ENCODE results near the gene ITPR3. TPM values are rescaled to one million over a fixed set of nuclear protein-coding genes. Genes with fewer than 3 reads are reported as not detected.

ITPR3 gene
- total and polyA plus RNA-seq, 2 donors: 8.2 to 11.0 TPM

DNA sequence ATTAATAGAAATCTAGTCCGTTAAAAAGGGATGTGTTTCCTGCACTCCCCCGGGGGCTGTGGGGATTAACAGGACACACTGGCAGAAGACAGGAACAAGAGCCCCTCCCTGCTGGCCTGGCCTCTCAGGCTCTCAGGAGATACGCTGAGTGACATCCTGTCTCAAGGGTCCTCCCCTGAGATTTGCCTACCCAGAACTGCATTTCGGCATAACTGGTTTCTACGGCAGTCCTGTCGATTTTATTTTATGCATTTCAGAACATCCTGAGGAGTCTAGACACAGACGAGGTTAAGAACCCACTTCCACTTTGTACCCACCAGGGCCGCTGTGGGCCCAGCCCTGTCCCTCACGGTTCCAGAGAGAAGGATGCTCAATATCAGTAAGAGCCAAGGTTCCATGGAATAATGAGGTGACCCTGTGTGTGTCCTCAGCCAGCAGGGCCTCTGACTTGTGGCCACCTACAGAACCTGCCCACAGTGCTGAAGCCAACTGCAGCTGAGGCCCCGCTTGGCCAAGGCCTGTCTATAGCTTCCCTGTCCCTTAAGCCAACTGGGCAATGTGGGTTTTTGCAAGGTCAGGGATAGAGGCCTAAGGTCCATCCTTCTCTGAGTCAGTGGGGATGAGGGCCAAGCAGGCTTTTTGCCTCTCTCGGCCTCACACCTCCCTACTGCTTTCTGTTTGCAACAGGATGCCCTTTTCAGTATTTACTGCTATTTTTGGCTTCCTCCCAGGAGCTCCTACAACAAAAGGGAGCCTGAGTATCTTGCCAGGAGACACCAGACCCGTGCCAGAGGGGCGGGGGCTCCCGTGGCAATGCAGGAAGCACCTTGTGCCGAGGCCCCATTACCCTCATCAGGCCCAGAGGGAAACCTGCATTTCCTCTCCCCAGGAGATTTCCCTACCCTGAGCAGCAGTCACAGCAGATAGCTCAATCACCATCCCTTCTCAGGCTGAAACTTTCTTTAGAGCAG, 75.7 kb downstream of the ITPR3 start:
- Histone ChIP-seq H3K36me3 (ENCODE audit: insufficient read depth) (peaks cover 2% of the 10 kb centered on the region), H3K4me1 (ENCODE audit: insufficient read depth) (no peaks in the 10 kb centered on the region)

DNA sequence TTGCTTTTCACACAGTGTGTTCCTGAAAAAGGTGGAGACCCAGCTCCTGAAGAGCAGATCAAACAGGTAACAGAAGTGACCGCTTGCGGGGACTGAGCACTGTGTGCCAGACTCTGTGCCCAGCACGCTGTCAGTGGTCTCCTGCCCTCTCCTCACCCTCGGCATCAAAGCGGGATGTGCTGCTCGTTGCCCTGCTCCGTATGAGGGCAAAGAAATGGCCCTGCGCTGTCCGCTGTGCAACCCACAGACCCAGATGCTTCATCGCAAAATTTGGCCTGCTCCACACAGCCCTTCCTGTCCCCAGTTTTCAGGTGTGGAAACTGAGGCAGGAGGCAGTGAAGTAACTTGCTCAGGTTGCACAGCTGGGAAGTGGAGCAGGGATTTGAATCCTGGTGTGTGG, 76.7 kb downstream of the ITPR3 start:
- Histone ChIP-seq H3K4me1 (ENCODE audit: insufficient read depth) (no peaks in the 10 kb centered on the region), H3K36me3 (ENCODE audit: insufficient read depth) (peaks cover 2% of the 10 kb centered on the region)
- WGBS: 97% methylated on average over 10 of the region's 10 CpGs

More for the DNA sequence above, 75.7 kb downstream of the ITPR3 start:
- DNase-seq (ENCODE audit: extremely low spot score): no peak
- WGBS: 56% methylated on average over 15 of the region's 15 CpGs
- no peak overlapping the region for H3K4me3 ChIP-seq (ENCODE audit: low read depth, low read length)
- H3K27ac ChIP-seq (ENCODE audit: low read depth): no peak overlapping the region

GRCh38 chr6:33698494-33698893, 77.4 kb downstream of the ITPR3 start:
- Histone ChIP-seq H3K4me3 (ENCODE audit: low read depth, low read length) (no peak overlapping the region), H3K27ac (ENCODE audit: low read depth) (no peak overlapping the region), H3K4me1 (ENCODE audit: insufficient read depth) (no peaks in the 10 kb centered on the region), H3K36me3 (ENCODE audit: insufficient read depth) (peaks cover 2% of the 10 kb centered on the region)
- no peak for DNase-seq (ENCODE audit: extremely low spot score)
- WGBS: 90% methylated on average over 10 of the region's 10 CpGs

More for the DNA sequence above, 76.7 kb downstream of the ITPR3 start:
- Histone ChIP-seq H3K27ac (ENCODE audit: low read depth) (no peak overlapping the region), H3K4me3 (ENCODE audit: low read depth, low read length) (no peak overlapping the region)
- no peak for DNase-seq (ENCODE audit: extremely low spot score)

DNA sequence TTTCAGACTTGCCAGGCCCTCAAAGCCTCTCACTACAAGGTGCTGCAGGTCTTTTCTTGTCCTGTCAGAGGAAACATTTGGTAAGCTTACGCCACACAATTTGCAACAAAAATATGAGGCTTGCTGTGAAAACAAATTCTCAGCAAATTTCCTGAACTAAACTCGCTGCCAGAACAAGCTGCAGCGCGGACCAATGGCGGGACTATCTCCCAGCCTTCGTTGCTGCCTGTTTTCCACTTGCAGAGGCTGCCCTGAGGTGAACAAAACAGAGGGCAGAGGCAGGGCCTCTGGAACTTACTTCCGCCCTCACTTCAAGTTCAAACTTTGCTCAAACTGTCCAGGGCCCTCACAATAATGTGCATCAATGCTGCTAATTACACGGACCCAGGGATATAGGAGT, 78.0 kb downstream of the ITPR3 start:
- H3K4me3 ChIP-seq (ENCODE audit: low read depth, low read length): no peak overlapping the region
- peaks cover 2% of the 10 kb centered on the region for H3K36me3 ChIP-seq (ENCODE audit: insufficient read depth)
- no peak overlapping the region for H3K27ac ChIP-seq (ENCODE audit: low read depth)
- DNase-seq (ENCODE audit: extremely low spot score): no peak
- whole genome bisulfite sequencing: 75% methylated on average over 8 of the region's 8 CpGs
- H3K4me1 ChIP-seq (ENCODE audit: insufficient read depth): no peaks in the 10 kb centered on the region

GRCh38 chr6:33699739-33700138, 78.6 kb downstream of the ITPR3 start:
- H3K27ac ChIP-seq (ENCODE audit: low read depth): no peak overlapping the region
- 72% methylated on average over 5 of the region's 5 CpGs for WGBS

GRCh38 chr6:33700391-33701050, 79.4 kb downstream of the ITPR3 start:
- no peaks in the 10 kb centered on the region for H3K4me1 ChIP-seq (ENCODE audit: insufficient read depth)
- no peak overlapping the region for H3K4me3 ChIP-seq (ENCODE audit: low read depth, low read length)
- 49% methylated on average over 10 of the region's 10 CpGs for WGBS
- no peak overlapping the region for H3K27ac ChIP-seq (ENCODE audit: low read depth)
- DNase-seq (ENCODE audit: extremely low spot score): no peak
- H3K36me3 ChIP-seq (ENCODE audit: insufficient read depth): peaks cover 2% of the 10 kb centered on the region

More at GRCh38 chr6:33699739-33700138, 78.6 kb downstream of the ITPR3 start:
- DNase-seq (ENCODE audit: extremely low spot score): no peak
- Histone ChIP-seq H3K4me1 (ENCODE audit: insufficient read depth) (no peaks in the 10 kb centered on the region), H3K36me3 (ENCODE audit: insufficient read depth) (peaks cover 2% of the 10 kb centered on the region), H3K4me3 (ENCODE audit: low read depth, low read length) (no peak overlapping the region)

- H3K4me1 ChIP-seq (ENCODE audit: insufficient read depth): no peaks in the 10 kb centered on the region
- WGBS: 79% methylated on average over 1 of the region's 1 CpG
- H3K36me3 ChIP-seq (ENCODE audit: insufficient read depth): no peaks in the 10 kb centered on the region
- H3K4me3 ChIP-seq (ENCODE audit: low read depth, low read length): no peak overlapping the region
- no peak overlapping the region for H3K27ac ChIP-seq (ENCODE audit: low read depth)
- DNase-seq (ENCODE audit: extremely low spot score): no peak
Observed at GRCh38 chr6:33702345-33702977, 81.3 kb downstream of the ITPR3 start.

GRCh38 chr6:33704215-33705066, 83.3 kb downstream of the ITPR3 start:
- no peak overlapping the region for H3K27ac ChIP-seq (ENCODE audit: low read depth)
- H3K4me1 ChIP-seq (ENCODE audit: insufficient read depth): no peaks in the 10 kb centered on the region
- H3K4me3 ChIP-seq (ENCODE audit: low read depth, low read length): no peak overlapping the region
- H3K36me3 ChIP-seq (ENCODE audit: insufficient read depth): no peaks in the 10 kb centered on the region
- WGBS: 91% methylated on average over 11 of the region's 11 CpGs
- no peak for DNase-seq (ENCODE audit: extremely low spot score)

DNA sequence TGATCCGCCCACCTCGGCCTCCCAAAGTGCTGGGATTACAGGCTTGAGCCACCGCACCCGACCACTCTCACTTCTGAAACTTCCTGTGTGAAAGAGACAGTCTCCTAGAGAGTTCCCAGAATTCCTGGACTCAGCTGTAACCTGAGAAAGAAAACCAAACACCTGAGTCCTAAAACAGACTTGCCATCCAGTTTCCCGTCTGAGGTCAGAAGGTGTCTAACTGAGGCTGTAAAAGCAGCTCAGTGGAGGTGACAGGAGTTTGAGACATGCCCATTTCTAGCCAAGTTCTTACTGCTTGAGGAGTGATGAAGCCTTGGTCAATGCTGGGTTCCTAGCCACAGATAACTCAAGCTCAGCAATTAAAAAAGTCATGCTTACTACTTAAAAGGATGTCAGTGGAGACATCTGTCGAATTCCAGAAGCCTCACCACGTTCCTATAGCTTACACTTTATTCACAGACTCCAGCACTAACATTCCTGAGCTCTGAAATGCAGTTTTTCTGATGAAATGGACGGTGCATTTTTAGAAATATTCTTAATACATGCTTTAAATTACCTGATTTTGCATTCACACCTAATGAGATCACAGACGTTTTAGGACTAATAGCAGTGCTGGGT, 84.3 kb downstream of the ITPR3 start:
- no peaks in the 10 kb centered on the region for H3K36me3 ChIP-seq (ENCODE audit: insufficient read depth)
- 79% methylated on average over 9 of the region's 9 CpGs for WGBS
- DNase-seq (ENCODE audit: extremely low spot score): no peak
- no peak overlapping the region for H3K4me3 ChIP-seq (ENCODE audit: low read depth, low read length)
- no peak overlapping the region for H3K27ac ChIP-seq (ENCODE audit: low read depth)
- H3K4me1 ChIP-seq (ENCODE audit: insufficient read depth): no peaks in the 10 kb centered on the region

DNA sequence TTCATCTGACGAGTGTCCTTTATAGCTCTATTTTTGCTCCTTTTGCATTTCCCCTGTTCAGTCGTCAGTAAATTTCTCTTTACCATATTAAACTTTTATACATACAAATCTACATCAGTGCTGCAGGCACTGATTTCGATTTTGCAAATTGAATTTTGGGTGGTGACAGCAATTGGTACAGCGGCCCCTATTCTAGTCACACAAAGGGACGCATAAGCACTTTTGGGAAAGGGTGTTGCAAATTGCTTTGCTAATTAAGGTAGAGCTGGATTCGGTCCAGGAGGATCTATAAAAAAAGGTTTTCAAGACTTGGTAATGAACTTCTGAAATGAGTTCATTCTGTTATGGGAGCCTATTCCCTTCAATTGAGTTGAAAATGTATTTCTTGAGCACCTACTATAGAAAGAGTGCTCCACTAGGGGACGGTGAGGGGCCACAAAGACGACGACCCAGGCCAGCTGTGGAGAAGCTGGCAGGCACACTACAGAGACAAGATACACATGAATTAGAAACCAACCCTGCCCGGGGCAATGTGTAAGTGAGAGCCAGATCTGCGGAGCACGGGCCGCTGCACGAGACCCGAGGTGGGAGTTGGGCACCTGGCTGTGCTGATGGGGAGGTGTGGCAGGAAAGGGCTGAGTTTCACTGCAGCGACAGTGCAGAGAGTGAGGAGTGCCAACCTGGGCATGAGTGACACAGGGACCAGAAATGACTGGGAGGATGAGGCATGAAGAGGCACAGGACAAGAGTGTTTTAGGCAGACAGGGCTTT, 85.0 kb downstream of the ITPR3 start:
- Histone ChIP-seq H3K27ac (ENCODE audit: low read depth) (no peak overlapping the region), H3K4me1 (ENCODE audit: insufficient read depth) (peaks cover 2% of the 10 kb centered on the region), H3K36me3 (ENCODE audit: insufficient read depth) (no peaks in the 10 kb centered on the region), H3K4me3 (ENCODE audit: low read depth, low read length) (no peak overlapping the region)
- WGBS: 87% methylated on average over 16 of the region's 16 CpGs
- no peak for DNase-seq (ENCODE audit: extremely low spot score)

- Histone ChIP-seq H3K4me1 (ENCODE audit: insufficient read depth) (peaks cover 2% of the 10 kb centered on the region), H3K4me3 (ENCODE audit: low read depth, low read length) (no peak overlapping the region), H3K27ac (ENCODE audit: low read depth) (no peak overlapping the region), H3K36me3 (ENCODE audit: insufficient read depth) (no peaks in the 10 kb centered on the region)
- no peak for DNase-seq (ENCODE audit: extremely low spot score)
- WGBS: 90% methylated on average over 5 of the region's 5 CpGs
Observed at GRCh38 chr6:33707771-33708170, 86.6 kb downstream of the ITPR3 start.

GRCh38 chr6:33708516-33709204, 87.5 kb downstream of the ITPR3 start:
- no peak for DNase-seq (ENCODE audit: extremely low spot score)
- H3K4me1 ChIP-seq (ENCODE audit: insufficient read depth): peaks cover 2% of the 10 kb centered on the region
- 93% methylated on average over 10 of the region's 10 CpGs for WGBS
- H3K4me3 ChIP-seq (ENCODE audit: low read depth, low read length): no peak overlapping the region
- H3K36me3 ChIP-seq (ENCODE audit: insufficient read depth): no peaks in the 10 kb centered on the region
- H3K27ac ChIP-seq (ENCODE audit: low read depth): no peak overlapping the region
